Activated CD8-positive, alpha-beta memory T cell treated with anti-CD3 and anti-CD28 coated beads, Interleukin-2, amount 50 U/mL, for 1 hour (primary cell): Measurements from ENCODE around the gene HIVEP3.

ENCODE experiments used
- DNase-seq: peaks from one replicate; pipeline ENCODE4 v3.0.0-alpha.2; 2020; ENCODE audit errors: extremely low read depth

Gene HIVEP3

DNA sequence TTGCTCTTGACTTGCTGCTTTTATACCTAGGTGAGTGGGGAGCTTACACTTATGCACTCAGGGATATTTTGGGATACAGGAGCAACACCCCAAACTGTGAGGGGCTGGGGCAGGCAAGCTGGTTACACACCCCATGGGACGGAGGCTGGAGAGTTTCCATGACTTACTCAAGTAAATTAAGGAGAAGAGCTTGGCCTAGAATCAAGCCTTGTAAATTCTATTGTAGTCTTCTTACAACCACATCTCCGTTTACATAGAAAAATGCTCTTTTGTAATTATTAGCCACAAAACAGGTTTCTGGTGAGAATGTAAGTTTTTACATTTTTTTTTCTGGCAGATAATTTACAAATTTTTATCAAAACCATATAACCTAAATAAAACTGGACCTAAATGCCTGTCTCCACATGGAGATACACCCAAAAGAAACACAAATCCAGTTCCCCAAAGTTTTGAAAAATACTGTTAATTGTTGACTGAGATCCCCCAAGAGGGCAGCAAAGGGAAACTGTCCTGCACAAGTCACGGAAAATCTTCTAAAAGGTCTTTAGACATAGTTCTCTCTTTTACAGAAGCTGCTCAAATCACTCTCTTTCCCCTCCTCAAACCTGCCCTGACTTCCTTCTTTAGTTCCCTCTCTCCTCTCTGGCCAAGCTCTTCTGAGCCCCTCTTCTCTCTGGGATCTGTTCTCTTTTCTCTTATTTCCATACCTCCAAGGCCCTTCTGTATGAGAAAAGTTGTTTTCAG lies 134.0 kb downstream of the HIVEP3 start:
- no peak for DNase-seq

DNA sequence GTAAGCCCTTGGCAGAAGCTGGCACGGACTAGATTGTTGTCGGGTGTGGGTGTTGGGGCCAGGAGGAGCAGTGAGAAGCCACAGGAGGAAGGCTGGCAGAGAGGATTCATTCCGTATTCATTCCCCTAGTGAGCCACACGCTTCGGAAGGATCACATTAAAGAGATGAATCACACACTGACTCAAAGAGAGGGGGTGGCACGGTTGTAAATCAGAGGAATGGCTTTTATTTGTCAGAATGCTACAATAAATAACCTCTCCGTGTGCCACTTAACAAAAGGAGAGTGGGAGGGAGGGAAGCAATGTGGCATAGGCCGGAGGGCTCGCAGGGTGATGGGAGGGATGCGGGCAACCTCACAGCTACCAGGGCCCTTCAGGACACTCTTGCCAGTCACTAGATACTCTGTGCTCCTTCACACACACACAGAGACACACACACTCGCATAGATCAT lies 135.5 kb downstream of the HIVEP3 start:
- no peak for DNase-seq

DNA sequence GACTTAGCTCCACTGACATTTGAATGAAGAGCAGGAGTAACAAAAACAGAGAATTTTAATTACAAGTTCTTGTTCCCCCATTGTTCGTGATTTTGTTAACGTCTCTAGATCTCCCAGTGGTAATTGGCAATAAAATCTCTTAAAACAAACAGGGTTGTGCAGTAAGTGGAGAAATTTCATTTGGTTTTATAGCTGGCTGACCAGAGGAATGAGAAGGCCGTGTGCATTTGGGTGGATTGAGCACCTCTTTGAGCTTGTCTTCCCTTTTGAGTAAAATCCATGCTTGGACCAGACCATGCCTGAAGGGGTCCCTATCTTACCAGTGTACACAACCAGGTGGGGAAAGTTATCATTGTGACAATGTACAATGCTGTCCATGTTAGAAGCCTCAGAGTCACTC lies 137.8 kb downstream of the HIVEP3 start:
- no peak for DNase-seq

DNA sequence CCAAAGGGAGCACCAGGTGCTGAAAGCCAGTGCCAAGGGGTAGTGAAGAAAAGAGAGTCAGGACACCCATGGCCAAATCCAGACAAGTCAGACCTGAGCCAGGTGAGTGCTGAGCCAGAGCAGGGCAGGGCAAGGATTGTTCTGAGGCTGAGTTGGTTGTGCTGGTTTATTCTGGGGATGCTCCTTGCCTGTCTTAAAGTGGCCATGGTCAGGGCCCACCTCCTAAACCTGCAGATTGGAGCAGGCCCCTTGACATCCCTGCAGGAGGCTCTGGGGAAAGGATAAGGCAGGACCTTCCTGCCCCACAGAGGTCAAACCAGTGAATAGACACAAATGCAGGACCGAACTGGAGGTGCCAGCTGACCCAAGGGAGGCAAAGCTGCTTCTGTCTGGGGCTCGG lies 138.4 kb downstream of the HIVEP3 start:
- no peak for DNase-seq

DNA sequence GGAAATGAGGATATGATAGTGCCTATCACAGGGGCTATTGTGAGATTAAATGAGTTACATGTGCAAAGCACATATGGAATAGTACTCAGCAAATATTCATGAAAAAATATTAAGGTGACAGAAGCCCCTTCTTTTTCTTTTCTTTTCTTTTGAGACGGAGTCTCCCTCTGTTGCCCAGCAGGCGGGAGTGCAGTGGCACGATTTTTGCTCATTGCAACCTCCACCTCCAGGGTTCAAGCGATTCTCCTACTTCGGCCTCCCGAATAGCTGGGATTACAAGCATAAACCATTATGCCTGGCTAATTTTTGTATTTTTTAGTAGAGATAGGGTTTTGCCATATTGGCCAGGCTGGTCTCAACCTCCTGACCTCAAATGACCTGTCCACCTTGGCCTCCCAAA lies 139.4 kb downstream of the HIVEP3 start:
- no peak for DNase-seq

DNA sequence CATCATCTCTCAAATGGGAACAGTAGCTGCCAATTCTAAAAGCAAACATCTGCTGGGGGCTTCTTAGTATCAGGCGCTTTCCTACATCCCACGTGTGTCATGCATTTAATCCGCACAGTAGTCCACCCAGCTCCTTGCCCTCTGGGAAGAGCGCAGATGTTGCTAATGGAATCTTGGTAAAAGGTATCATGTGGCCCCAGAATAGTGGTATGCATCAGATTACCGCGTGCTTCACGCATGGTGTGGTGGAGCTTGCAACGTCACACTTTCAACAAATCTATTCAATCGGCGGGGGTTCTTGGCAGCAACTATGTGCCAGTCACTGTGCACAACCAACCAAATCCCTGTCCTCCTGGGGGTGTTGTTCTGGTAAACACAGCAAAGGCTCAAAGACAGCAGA lies 141.0 kb downstream of the HIVEP3 start:
- no peak for DNase-seq

DNA sequence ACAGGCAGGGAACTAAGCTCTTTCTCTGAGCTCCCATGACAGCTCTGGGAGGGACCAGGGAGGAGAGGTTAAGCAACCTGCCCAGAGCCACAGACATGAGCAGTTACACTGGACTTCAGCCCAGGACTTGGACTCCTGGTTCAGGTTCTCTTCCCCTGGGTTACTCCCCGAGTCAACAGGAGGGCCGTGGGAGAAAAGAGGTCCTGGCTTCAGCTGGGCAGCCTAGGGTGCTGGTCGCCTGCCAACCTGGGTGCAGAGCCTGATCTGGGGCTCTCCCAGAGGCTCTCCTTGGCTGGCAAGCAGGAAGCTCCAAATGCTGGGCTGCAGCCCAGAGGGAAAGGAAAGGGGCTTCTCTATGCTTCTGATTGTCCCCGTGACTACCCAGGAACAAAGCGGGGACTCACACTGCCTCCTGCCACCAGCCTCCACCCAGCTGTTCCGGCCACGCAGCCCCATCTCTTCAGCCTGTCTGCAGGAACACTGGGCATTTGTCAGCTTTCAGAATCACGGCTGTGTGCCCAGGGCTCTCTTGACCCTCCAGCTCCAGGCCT lies 141.8 kb downstream of the HIVEP3 start:
- no peak for DNase-seq

DNA sequence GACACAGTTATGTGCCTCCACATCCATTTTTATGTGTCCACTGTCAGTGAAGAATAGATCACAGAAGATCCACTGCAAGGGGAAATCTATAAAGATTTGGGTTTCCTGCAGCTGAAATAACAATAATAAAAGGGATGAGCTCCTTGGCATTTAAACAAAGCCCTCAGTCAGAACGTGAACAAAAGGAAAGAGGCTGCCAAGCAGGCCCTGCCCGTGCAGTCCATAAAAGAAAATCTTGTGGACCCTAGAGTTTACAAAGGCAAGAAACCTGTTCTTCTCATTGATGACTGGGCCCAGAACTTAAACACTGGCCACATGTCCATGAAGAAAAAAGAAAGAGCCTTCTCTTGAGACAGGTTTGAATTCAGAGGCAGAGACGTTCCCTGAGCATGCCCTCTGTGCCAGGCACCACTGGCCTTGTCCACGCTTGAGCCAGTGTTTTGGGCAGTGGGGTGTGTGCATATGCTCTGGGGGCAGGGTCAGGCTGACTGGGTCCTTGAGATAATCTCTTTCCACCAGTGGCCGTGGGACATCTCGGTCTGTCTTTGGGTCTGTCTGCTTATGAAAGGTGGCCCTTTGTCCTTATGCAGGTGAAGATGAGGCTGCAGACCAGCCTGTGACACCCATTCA lies 142.7 kb downstream of the HIVEP3 start:
- DNase-seq = no peak

DNA sequence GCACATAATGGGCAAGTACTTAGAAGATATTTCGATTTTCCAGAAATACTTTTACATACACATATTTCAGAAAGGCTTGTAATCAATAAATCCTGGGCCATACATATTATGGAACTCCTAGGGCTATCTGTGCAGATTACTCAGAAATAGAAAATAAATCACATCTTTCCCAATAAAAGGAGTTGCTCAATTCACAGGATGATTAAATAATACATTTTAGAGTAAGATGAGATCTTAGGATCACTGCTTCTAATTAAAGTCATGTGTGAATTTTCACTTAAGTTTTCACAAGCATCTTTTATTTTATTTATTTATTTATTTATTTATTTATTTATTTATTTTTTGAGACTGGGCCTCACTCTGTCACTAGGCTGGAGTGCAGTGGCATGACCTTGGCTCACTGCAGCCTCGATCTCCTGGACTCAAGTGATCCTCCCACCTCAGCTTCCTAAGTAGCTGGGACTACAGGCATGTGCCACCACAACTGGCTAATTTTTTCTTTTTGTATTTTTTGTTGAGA lies 144.2 kb downstream of the HIVEP3 start:
- DNase-seq = no peak

DNA sequence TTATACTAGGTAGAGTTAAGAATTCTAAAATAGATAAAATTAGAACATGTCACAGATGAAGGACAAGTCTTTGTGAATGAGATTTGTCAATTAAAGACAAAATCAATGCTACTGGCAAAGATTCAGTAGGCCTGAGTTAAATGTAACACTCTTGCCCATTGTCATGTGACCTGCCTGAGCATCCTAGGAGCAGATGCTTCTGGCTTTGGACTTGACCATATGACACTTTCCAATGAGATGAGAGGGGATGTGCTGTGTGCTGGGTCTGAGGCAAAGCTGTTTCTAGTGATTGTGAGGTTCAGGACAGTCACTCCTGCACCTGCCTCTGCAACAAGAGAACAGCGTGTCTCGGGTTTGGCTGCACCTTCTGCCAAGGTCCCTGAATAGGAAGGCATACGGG lies 144.9 kb downstream of the HIVEP3 start:
- no peak for DNase-seq

DNA sequence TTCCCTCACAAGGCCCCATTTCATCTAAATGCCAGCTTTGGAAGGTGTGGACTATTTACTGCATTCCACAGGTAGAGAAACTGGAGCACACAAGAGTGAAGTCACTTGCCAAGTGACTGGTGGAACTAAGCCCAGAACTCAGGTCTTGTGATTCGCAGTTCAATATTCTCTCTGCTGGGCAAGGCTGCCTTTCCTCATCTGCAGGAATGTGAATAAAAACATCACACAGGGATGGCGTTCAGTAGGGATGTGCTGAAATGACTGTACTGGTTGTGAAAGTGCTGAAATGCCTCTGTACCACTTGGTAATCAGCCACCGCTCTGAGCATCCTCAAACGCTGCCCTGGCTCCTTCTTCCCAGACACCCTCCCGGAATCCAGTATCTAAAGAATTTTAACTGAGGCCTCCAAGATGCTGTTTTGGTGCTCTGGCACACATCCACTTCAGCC lies 145.6 kb downstream of the HIVEP3 start:
- DNase-seq = no peak

DNA sequence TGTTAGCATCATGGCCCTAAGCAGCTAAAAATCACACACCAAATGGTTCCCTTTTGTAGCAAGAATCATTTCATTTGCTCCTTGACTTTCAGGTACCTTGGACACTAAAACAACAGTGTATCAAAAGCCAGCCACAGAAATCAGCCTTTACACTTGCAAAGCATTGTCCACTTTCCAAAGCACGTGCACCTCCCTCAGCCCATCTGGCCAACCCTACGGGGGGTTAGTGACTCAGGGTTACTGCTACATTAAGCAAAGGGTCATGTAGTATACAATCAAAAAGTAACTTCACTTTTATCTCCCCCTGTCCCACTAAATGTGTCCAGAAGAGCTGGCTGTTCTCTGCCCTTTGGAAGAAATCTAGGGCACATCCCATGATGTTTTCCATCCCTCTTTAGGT lies 149.7 kb downstream of the HIVEP3 start:
- no peak for DNase-seq

DNA sequence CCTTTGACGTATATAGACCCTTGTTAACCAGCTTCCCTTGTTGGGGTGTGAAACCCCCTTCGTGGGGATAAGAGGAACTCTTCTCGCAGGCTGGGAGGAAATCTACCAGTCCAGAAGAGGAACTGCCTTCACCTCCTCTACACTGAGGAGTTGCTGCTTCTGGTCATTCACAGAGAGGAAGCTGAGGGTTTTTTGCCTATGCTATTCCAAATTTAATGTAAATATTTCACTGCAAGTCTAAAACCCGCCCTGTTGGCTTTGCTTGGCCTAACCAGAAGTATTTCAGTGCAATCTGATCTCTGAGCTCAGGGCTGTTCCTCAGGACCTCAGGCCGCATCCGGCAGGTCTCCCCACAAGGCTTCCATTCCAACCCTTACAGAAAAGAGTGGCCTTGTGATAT lies 150.1 kb downstream of the HIVEP3 start:
- no peak for DNase-seq

DNA sequence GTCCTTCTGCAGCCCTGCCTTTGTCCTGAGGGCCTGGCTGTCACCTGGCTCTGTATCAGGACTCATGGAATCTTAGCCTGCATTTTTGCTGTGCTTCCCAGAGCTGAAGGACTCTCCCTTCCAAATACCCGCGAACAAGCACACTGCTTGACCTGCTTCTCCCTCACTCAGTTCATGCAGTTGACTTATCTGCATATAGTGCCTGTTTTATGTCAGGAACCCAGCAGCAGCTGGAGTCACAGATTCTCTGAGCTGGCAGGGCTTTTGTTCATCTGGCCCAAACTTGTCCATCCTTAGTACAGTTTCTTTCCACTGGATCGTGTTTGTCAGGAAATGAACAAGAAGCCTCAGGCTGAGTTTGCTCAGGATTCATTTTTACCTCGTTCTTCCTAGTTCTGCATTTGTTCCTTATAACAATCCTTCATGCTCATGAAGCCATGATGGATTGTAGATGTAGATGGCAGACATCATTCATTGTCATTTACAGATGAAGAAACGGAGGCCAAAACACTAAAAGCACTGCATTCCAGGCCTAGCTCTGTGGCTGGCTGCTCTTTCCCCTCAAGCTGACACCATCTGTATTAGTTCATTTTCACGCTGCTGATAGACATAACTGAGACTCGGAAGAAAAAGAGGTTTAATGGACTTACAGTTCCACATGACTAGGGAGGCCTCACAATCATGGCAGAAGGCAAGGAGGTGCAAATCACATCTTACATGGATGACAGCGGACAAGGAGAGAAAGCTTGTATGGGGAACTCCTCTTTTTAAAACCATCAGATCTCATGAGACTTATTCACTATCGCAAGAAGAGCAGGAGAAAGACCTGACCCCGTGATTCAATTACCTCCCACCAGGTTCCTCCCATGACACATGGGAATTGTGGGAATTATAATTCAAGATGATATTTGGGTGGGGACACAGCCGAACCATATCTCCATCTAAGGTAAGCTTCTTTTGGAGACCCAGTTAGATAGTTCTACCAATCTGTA lies 150.9 kb downstream of the HIVEP3 start:
- DNase-seq = no peak

DNA sequence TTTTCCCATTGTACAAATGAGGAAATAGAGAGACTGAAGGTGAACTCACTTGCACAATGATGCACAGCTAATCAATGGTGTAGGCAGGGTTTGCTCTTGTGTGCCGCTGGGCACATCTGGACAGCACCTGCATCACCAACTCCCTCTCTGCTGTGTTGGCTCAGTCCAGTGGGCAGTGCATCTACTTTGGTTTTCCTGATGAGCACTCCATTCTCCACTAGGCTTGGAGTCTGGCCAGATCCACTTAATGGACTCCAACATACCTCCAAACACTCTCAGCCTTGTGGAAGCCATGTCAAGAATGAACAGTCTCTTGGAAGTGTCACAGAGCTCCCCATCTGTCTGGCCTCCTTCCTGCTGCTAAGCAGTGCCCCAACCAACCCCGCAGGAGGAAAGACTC lies 152.2 kb downstream of the HIVEP3 start:
- DNase-seq = no peak

DNA sequence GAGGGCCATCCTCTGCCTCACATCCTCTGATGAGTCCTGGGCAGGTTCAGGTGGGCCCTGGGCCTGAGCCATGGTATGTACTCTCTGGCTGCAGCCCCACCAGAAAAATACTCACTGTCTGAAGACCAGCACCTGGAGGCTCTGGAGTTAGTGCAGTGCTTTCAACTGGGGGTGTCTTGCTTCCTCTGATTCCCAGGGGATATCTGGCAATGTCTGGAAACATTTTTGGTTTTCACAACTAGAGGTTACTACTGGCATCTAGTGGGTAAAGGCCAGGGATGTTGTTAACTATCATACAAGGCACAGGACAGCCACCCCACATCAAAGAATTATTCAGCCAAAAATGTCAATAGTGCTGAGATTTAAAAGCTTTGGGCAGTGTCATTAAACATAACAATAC lies 152.7 kb downstream of the HIVEP3 start:
- no peak for DNase-seq

DNA sequence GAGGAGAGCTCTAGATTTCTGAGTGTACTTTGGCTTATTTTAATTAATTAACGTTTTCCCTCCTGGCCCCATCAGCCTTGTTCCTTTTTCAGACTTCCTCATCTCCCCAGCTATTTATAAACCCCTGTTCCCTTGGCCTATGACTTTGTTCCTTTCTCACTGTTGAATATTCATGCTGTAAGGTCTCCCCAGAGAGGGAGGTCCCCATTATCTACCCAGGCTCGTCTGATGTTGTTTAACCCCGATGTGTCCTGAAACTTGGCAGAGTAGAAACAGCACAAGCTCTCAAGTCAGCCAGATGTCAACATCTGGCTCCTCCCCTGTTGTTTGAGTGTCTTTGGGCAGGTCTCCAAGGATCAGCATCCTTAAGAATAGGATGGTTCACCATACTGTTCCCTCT lies 153.6 kb downstream of the HIVEP3 start:
- no peak for DNase-seq

DNA sequence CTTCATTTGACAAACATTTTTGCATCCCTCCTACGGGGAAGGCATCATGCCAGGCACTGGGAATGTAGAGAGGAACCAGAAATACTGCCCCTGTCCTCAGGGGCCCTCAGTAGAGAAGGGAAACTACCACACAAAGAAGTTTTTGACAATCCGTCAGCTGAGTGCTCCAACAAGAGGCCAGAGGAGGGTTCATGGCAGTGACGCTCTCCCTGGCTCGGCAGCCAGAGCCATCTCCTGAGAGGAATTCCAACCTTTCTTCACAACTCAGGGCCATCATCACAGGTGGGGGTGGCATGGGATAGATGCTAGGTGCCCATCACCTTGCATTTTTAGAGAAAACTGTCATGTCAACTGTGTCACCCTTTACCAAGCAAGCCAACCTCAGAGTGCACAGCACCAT lies 154.1 kb downstream of the HIVEP3 start:
- no peak for DNase-seq

DNA sequence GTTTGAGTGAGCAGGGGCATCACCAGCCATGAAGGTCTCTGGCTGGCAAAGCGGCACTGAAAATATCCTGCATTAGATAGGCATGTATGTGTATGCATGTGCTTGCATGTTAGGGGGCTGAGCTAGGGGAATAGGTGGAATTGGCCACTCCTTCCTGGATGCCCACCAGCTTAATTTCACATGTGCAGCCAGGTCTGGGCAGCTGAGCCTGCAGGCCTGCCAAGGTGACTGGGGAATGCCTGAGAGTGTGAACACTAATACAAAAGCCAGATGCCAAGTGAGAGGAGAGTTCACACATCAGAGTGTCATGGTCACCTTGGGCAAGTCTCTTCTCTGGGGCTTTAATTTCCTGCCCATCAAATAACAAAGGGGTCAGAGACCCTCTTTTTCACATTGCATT lies 155.9 kb downstream of the HIVEP3 start:
- no peak for DNase-seq

DNA sequence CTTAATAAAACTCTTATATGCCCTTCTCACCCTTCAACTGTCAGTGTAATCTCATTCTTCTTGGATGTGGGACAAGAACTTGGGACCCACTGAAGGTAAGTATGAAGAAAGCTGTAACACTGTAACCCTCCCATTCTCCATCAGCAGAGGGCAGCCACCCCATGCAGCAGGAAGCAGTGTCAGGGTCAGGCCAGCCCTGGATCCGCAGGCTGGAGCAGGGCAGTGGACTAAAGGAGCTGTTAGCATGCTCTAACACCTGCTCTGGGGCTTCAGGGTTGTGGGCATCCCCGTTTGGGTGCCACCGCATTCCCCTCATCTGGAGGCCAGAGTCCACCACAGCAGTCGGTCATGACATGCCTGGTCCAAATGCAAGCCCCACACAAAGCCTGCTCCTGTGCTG lies 156.5 kb downstream of the HIVEP3 start:
- DNase-seq = no peak

DNA sequence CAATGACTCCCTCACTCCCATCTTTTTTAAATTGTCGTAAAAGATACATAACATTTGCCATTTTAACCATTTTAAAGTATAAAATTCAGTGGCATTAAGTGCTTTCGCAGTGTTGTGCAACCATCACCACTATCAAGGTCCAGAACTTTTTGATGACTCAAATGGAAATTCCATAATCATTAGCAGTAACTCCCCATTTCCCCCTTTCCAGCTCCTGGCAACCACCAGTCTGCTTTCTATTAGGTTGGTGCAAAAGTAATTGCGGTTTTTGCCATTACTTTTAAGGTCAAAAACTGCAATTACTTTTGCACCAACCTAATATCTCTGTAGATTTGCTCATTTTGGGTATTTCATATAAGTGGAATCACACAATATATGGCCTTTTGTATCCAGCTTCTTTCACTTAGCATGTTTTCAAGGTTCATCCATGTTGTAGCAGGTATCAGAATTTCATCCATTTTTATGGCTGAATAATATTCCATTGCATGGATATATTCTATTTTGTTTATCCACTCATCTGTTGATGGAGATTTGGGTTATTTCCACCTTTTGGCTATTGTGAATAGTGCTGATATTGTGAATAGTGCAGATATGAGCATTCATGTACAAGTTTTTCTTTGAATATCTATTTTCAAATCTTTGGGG lies 159.7 kb downstream of the HIVEP3 start:
- DNase-seq = no peak
